Body of pancreas (tissue), 4 donors: ENCODE measurements around the gene LNPK.

ENCODE experiments used
- CTCF ChIP-seq, 7 experiments: fragments of 450-650 bp in 4 of 7; fragments of 200-600 bp in 3 of 7; sonication (generic) in 3 of 7; IDR thresholded peaks; one replicate each; pipeline ENCODE4 v1.5.1; 2016 to 2019; ENCODE audit warnings: antibody characterized with exemption in 7 of 7
- POLR2A ChIP-seq, 3 donors: fragments of 450-650 bp; IDR thresholded peaks; one replicate each; pipeline ENCODE4 v1.6.1; 2016; ENCODE audit warnings: antibody characterized with exemption in 3 of 3, mild to moderate bottlenecking in 2 of 3

- TF ChIP-seq CTCF (IDR thresholded peaks at IDR 0.05), result no peak
- TF ChIP-seq POLR2A (IDR thresholded peaks at IDR 0.05), result no peak
These were observed 36.3 kb downstream of the LNPK start for GRCh38 chr2:175965773-175966172.
